Umbilical cord (tissue), 2 donors: Measurements from ENCODE around the gene ZNF750. TPM values are rescaled to one million over a fixed set of nuclear protein-coding genes. Genes with fewer than 3 reads are reported as not detected.
"Not testable (repeated sequence)": the region's sequence is repeated elsewhere in the genome, so short reads cannot be mapped to it uniquely, and the experiment has no call there.

ENCODE experiments used
- DNase-seq: peaks from one replicate; pipeline ENCODE4 v3.0.0-alpha.2; 2015; ENCODE audit warnings: low spot score
- total RNA-seq: library from RNA; depleted of rRNA; stranded (reverse); fragments of >200 nt; gene quantifications from one replicate; pipeline ENCODE4 v1.2.3, GENCODE V29; 2014; ENCODE audit warnings: low replicate concordance; ENCODE audit not compliant: insufficient read depth

Gene ZNF750
- total RNA-seq, 1 donor from 2014 or later = 2.4 TPM

GRCh38 chr17:82793974-82794630, 45.7 kb downstream of the ZNF750 start:
- DNase-seq = peak; percentile 60

- DNase-seq = peak; percentile 16
These were observed 48.3 kb downstream of the ZNF750 start for GRCh38 chr17:82791532-82791931.

GRCh38 chr17:82790391-82790790, 49.4 kb downstream of the ZNF750 start:
- DNase-seq = no peak

GRCh38 chr17:82789806-82790205, 50.0 kb downstream of the ZNF750 start:
- no peak for DNase-seq

- peak; percentile 33 for DNase-seq
These were observed 50.7 kb downstream of the ZNF750 start for GRCh38 chr17:82789051-82789592.

- DNase-seq = no peak
These were observed 51.4 kb downstream of the ZNF750 start for GRCh38 chr17:82788206-82789001.

GRCh38 chr17:82787081-82787848, 52.6 kb downstream of the ZNF750 start:
- DNase-seq = peak; percentile 35

GRCh38 chr17:82786427-82786826, 53.4 kb downstream of the ZNF750 start:
- DNase-seq = no peak

- DNase-seq = not testable (repeated sequence)
These were observed 54.2 kb downstream of the ZNF750 start for GRCh38 chr17:82785581-82785980.

- DNase-seq = no peak
These were observed 56.3 kb downstream of the ZNF750 start for GRCh38 chr17:82783498-82783897.

GRCh38 chr17:82782657-82783207, 57.1 kb downstream of the ZNF750 start:
- no peak for DNase-seq

GRCh38 chr17:82781894-82782274, 57.9 kb downstream of the ZNF750 start:
- DNase-seq = peak; percentile 80

- DNase-seq = no peak
These were observed 58.6 kb downstream of the ZNF750 start for GRCh38 chr17:82780971-82781893.

- no peak for DNase-seq
These were observed 59.6 kb downstream of the ZNF750 start for GRCh38 chr17:82780195-82780594.

GRCh38 chr17:82779541-82779940, 60.3 kb downstream of the ZNF750 start:
- DNase-seq = no peak

Other genes with a start within 250 kb of the ZNF750 start
- 95.1 TPM for gene WDR45B, start 191.6 kb downstream of the ZNF750 start, total RNA-seq
- 14.4 TPM for gene RAB40B, start 141.3 kb downstream of the ZNF750 start, total RNA-seq
- gene FN3KRP, start 123.3 kb downstream of the ZNF750 start, total RNA-seq = 5.3 TPM
- 3.4 TPM for gene FN3K, start 104.4 kb downstream of the ZNF750 start, total RNA-seq
- 25.8 TPM for gene TBCD, start 88.0 kb downstream of the ZNF750 start, total RNA-seq
- 74.2 TPM for gene METRNL, start 239.6 kb upstream of the ZNF750 start, total RNA-seq